Naive thymus-derived CD4-positive, alpha-beta T cell (primary cell): ENCODE results near the gene MIS18BP1. TPM values are rescaled to one million over a fixed set of nuclear protein-coding genes. Genes with fewer than 3 reads are reported as not detected.
A peak's percentile ranks its signal among the peaks of the same experiment; 100 is the strongest.

ENCODE experiments used
- ATAC-seq: fragments of 150-1000 bp; cut with Tn5 transposase; 2 replicates; pipeline ENCODE4 v1.10.0; 2021; ENCODE audit warnings: mild to moderate bottlenecking, moderate library complexity
- CTCF ChIA-PET: fragments of 350-600 bp; sonication (Branson Sonifier 250); formaldehyde crosslinking; loops from one replicate; lab custom pipeline; 2021; ENCODE audit warnings: antibody characterized with exemption; lab: Charles Lee
- POLR2A ChIA-PET: fragments of 350-600 bp; sonication (Branson Sonifier 250); formaldehyde crosslinking; loops from one replicate; lab custom pipeline; 2021; ENCODE audit warnings: antibody characterized with exemption, inconsistent platforms; lab: Charles Lee
- DNase-seq, 9 donors: peaks; one replicate each; pipeline versions ENCODE4 v3.0.0 to v3.0.0-alpha.2; 2020 to 2022; ENCODE audit warnings: mixed read lengths in 1 of 9
- H3K27ac ChIP-seq: one replicate; pipeline ENCODE4 v1.7.0; 2013; ENCODE audit warnings: mild to moderate bottlenecking, low read depth, low read length, moderate library complexity
- H3K27me3 ChIP-seq, 2 donors: one replicate each; pipeline ENCODE4 v1.7.0; 2013; ENCODE audit warnings: low read length in 2 of 2, mild to moderate bottlenecking in 2 of 2, moderate library complexity in 2 of 2; ENCODE audit not compliant: control insufficient read depth in 2 of 2, insufficient read depth in 2 of 2
- H3K36me3 ChIP-seq, 3 experiments: 1 replicate in 2 of 3; 2 replicates in 1 of 3; pipeline ENCODE4 v1.7.0; 2013; ENCODE audit warnings: low read length in 3 of 3, mild to moderate bottlenecking in 3 of 3, moderate library complexity in 1 of 3; ENCODE audit not compliant: insufficient read depth in 3 of 3, control insufficient read depth in 2 of 3
- H3K4me1 ChIP-seq, 2 donors: one replicate each; pipeline ENCODE4 v1.7.0; 2013; ENCODE audit warnings: low read length in 2 of 2, mild to moderate bottlenecking in 2 of 2, moderate library complexity in 1 of 2; ENCODE audit not compliant: control insufficient read depth in 2 of 2, insufficient read depth in 2 of 2
- H3K4me3 ChIP-seq: 2 replicates; pipeline ENCODE4 v1.7.0; 2013; ENCODE audit warnings: mild to moderate bottlenecking, low read length
- H3K9me3 ChIP-seq, 3 experiments: 1 replicate in 2 of 3; 2 replicates in 1 of 3; pipeline ENCODE4 v1.7.0; 2013; ENCODE audit warnings: low read length in 3 of 3; ENCODE audit not compliant: control insufficient read depth in 2 of 3
- H3K27ac Mint-ChIP-seq, 9 donors: one replicate each; pipeline ENCODE4 v1.8.0; 2020 to 2022; ENCODE audit warnings: mixed read lengths in 9 of 9, mild to moderate bottlenecking in 8 of 9, moderate library complexity in 5 of 9, inconsistent platforms in 2 of 9
- H3K27me3 Mint-ChIP-seq, 5 donors: one replicate each; pipeline ENCODE4 v1.8.0; 2021 to 2022; ENCODE audit warnings: mixed read lengths in 5 of 5, mild to moderate bottlenecking in 1 of 5
- H3K36me3 Mint-ChIP-seq, 5 donors: one replicate each; pipeline ENCODE4 v1.8.0; 2020 to 2022; ENCODE audit warnings: mixed read lengths in 5 of 5, mild to moderate bottlenecking in 3 of 5, inconsistent platforms in 1 of 5
- H3K4me1 Mint-ChIP-seq, 7 donors: one replicate each; pipeline ENCODE4 v1.8.0; 2020 to 2022; ENCODE audit warnings: mixed read lengths in 7 of 7, mild to moderate bottlenecking in 3 of 7, inconsistent platforms in 1 of 7
- H3K4me3 Mint-ChIP-seq, 10 donors: one replicate each; pipeline ENCODE4 v1.8.0; 2020 to 2022; ENCODE audit warnings: mild to moderate bottlenecking in 10 of 10, mixed read lengths in 10 of 10, moderate library complexity in 6 of 10, inconsistent platforms in 2 of 10
- H3K9me3 Mint-ChIP-seq, 11 donors: one replicate each; pipeline ENCODE4 v1.8.0; 2020 to 2022; ENCODE audit warnings: mixed read lengths in 11 of 11, mild to moderate bottlenecking in 4 of 11, inconsistent platforms in 1 of 11, moderate library complexity in 1 of 11
- intact Hi-C, 2 donors: fragments of 100-400 bp; cut with micrococcal nuclease; formaldehyde crosslinking; loops; one replicate each; pipeline ENCODE4 v1.15.1; 2023
- polyA plus RNA-seq, 2 donors: library from polyadenylated mRNA; unstranded; fragments of 300-500 nt; fragmentation: Illumina TruSeq; gene quantifications; one replicate each; pipeline ENCODE4 v1.2.3, GENCODE V29; 2021
- total RNA-seq, 6 experiments: library from RNA in 5 of 6; stranded (reverse) in 5 of 6; gene quantifications; 1 replicate in 5 of 6; 2 replicates in 1 of 6; pipeline ENCODE4 v1.2.3 and lab custom pipeline; 2021 to 2026

Gene MIS18BP1
- total and polyA plus RNA-seq, 7 experiments from 2014 or later: 12.6 to 64.9 (median 19.0) TPM

GRCh38 chr14:45185100-45185814, 67.7 kb downstream of the MIS18BP1 start:
- H3K27me3 ChIP-seq: no peaks in the 10 kb centered on the region
- H3K27ac ChIP-seq: no peak overlapping the region
- DNase-seq (no peak), ATAC-seq (no peak)
- no peaks in the 10 kb centered on the region for H3K4me1 Mint-ChIP-seq
- H3K4me3 ChIP-seq: no peak overlapping the region
- H3K36me3 Mint-ChIP-seq: peaks cover 6 to 28% (median 19%) of the 10 kb centered on the region in 5 donors
- no peaks in the 10 kb centered on the region for H3K9me3 ChIP-seq
- no peak overlapping the region for H3K27ac Mint-ChIP-seq
- ChIA-PET CTCF (no interaction called here), POLR2A (no interaction called here)
- H3K27me3 Mint-ChIP-seq: no peaks in the 10 kb centered on the region
- H3K9me3 Mint-ChIP-seq: no peaks in the 10 kb centered on the region
- no peaks in the 10 kb centered on the region for H3K36me3 ChIP-seq
- intact Hi-C loops: no loop called here
- H3K4me3 Mint-ChIP-seq: no peak overlapping the region
- no peaks in the 10 kb centered on the region for H3K4me1 ChIP-seq

- Mint-ChIP-seq H3K36me3 (peaks cover 5 to 24% (median 8%) of the 10 kb centered on the region in 5 donors), H3K4me3 (no peak overlapping the region), H3K27me3 (no peaks in the 10 kb centered on the region), H3K9me3 (no peaks in the 10 kb centered on the region), H3K4me1 (no peaks in the 10 kb centered on the region), H3K27ac (no peak overlapping the region)
- no peak for DNase-seq
- Histone ChIP-seq H3K27me3 (no peaks in the 10 kb centered on the region), H3K9me3 (no peaks in the 10 kb centered on the region), H3K4me3 (no peak overlapping the region), H3K36me3 (no peaks in the 10 kb centered on the region), H3K27ac (no peak overlapping the region), H3K4me1 (no peaks in the 10 kb centered on the region)
- intact Hi-C loops: no loop called here
- CTCF ChIA-PET: no interaction called here
- POLR2A ChIA-PET: no interaction called here
- no peak for ATAC-seq
Measured at GRCh38 chr14:45181806-45182205, 71.2 kb downstream of the MIS18BP1 start.

GRCh38 chr14:45181329-45181728, 71.7 kb downstream of the MIS18BP1 start:
- no peak overlapping the region for H3K4me3 ChIP-seq
- intact Hi-C loops: no loop called here
- CTCF ChIA-PET: no interaction called here
- no peak for DNase-seq
- ATAC-seq: no peak
- POLR2A ChIA-PET: no interaction called here
- no peaks in the 10 kb centered on the region for H3K9me3 Mint-ChIP-seq
- H3K4me1 ChIP-seq: no peaks in the 10 kb centered on the region
- H3K4me1 Mint-ChIP-seq: no peaks in the 10 kb centered on the region
- no peaks in the 10 kb centered on the region for H3K27me3 ChIP-seq
- no peak overlapping the region for H3K4me3 Mint-ChIP-seq
- peaks cover 0 to 21% (median 4%) of the 10 kb centered on the region in 5 donors for H3K36me3 Mint-ChIP-seq
- H3K36me3 ChIP-seq: no peaks in the 10 kb centered on the region
- H3K9me3 ChIP-seq: no peaks in the 10 kb centered on the region
- no peak overlapping the region for H3K27ac ChIP-seq
- no peak overlapping the region for H3K27ac Mint-ChIP-seq
- H3K27me3 Mint-ChIP-seq: no peaks in the 10 kb centered on the region

GRCh38 chr14:45177076-45177475, 75.9 kb downstream of the MIS18BP1 start:
- no peak for DNase-seq
- Mint-ChIP-seq H3K27ac (no peak overlapping the region), H3K4me1 (no peaks in the 10 kb centered on the region), H3K4me3 (no peak overlapping the region), H3K9me3 (no peaks in the 10 kb centered on the region), H3K36me3 (peaks cover 0 to 34% (median 4%) of the 10 kb centered on the region in 5 donors), H3K27me3 (no peaks in the 10 kb centered on the region)
- H3K27me3 ChIP-seq: no peaks in the 10 kb centered on the region
- H3K27ac ChIP-seq: no peak overlapping the region
- H3K36me3 ChIP-seq: peaks cover 0 to 3% (median 0%) of the 10 kb centered on the region in 3 experiments
- CTCF ChIA-PET: no interaction called here
- no peak overlapping the region for H3K4me3 ChIP-seq
- ATAC-seq: peak; percentile 47
- POLR2A ChIA-PET: no interaction called here
- H3K4me1 ChIP-seq: no peaks in the 10 kb centered on the region
- intact Hi-C loops: no loop called here
- no peaks in the 10 kb centered on the region for H3K9me3 ChIP-seq

- Histone ChIP-seq H3K4me3 (no peak overlapping the region), H3K27ac (no peak overlapping the region), H3K4me1 (no peaks in the 10 kb centered on the region), H3K9me3 (no peaks in the 10 kb centered on the region), H3K36me3 (no peaks in the 10 kb centered on the region), H3K27me3 (no peaks in the 10 kb centered on the region)
- CTCF ChIA-PET: no interaction called here
- POLR2A ChIA-PET: no interaction called here
- H3K27ac Mint-ChIP-seq: no peak overlapping the region
- intact Hi-C loops: no loop called here
- no peak for DNase-seq
- no peaks in the 10 kb centered on the region for H3K9me3 Mint-ChIP-seq
- H3K27me3 Mint-ChIP-seq: no peaks in the 10 kb centered on the region
- no peak overlapping the region for H3K4me3 Mint-ChIP-seq
- H3K4me1 Mint-ChIP-seq: no peaks in the 10 kb centered on the region
- peaks cover 0 to 32% (median 12%) of the 10 kb centered on the region in 5 donors for H3K36me3 Mint-ChIP-seq
- no peak for ATAC-seq
Measured at GRCh38 chr14:45169906-45170305, 83.1 kb downstream of the MIS18BP1 start.

GRCh38 chr14:45156067-45156466, 96.9 kb downstream of the MIS18BP1 start:
- H3K27ac Mint-ChIP-seq: no peak overlapping the region
- POLR2A ChIA-PET: no interaction called here
- Histone ChIP-seq H3K27me3 (no peaks in the 10 kb centered on the region), H3K36me3 (peaks cover 0 to 3% (median 0%) of the 10 kb centered on the region in 3 experiments), H3K4me3 (no peak overlapping the region), H3K27ac (no peak overlapping the region), H3K9me3 (no peaks in the 10 kb centered on the region), H3K4me1 (no peaks in the 10 kb centered on the region)
- no peak overlapping the region for H3K4me3 Mint-ChIP-seq
- no peaks in the 10 kb centered on the region for H3K27me3 Mint-ChIP-seq
- H3K4me1 Mint-ChIP-seq: peaks cover 0 to 6% (median 0%) of the 10 kb centered on the region in 7 donors
- CTCF ChIA-PET: no interaction called here
- DNase-seq (no peak), ATAC-seq (no peak)
- intact Hi-C loops: loop anchor here in 1 of 2 donors (1.0 kb wide), 1 partner anchor 112 kb away; no protein-coding TSS in a partner anchor
- H3K36me3 Mint-ChIP-seq: peaks cover 0 to 17% (median 4%) of the 10 kb centered on the region in 5 donors
- H3K9me3 Mint-ChIP-seq: no peaks in the 10 kb centered on the region
